ENCODE measurements around the gene VPS33B.
"Not testable (repeated sequence)": the region's sequence is repeated elsewhere in the genome, so short reads cannot be mapped to it uniquely, and the experiment has no call there.

Gene VPS33B

GRCh38 chr15:91022832-91023129 is 387 bp upstream of the VPS33B start:
- no peak for DNase-seq
- H3K27ac Mint-ChIP-seq: no peak overlapping the region
- TF ChIP-seq CTCF (IDR thresholded peaks at IDR 0.05): no peak
- H3K4me3 Mint-ChIP-seq: peak overlapping the region; percentile 98
- H3K4me1 Mint-ChIP-seq: peaks cover 46% of the 10 kb centered on the region
- no peaks in the 10 kb centered on the region for H3K9me3 Mint-ChIP-seq
- peaks cover 13% of the 10 kb centered on the region for H3K36me3 Mint-ChIP-seq (ENCODE audit: low read depth)
- H3K27me3 Mint-ChIP-seq (ENCODE audit: low read depth, poor library complexity): peaks cover 18% of the 10 kb centered on the region

- TF ChIP-seq CTCF (IDR thresholded peaks at IDR 0.05): no peak
- no peak overlapping the region for H3K27ac Mint-ChIP-seq
- H3K4me3 Mint-ChIP-seq: peak overlapping the region; percentile 98
- peaks cover 54% of the 10 kb centered on the region for H3K4me1 Mint-ChIP-seq
- peaks cover 25% of the 10 kb centered on the region for H3K36me3 Mint-ChIP-seq (ENCODE audit: low read depth)
- no peak for DNase-seq
- peaks cover 18% of the 10 kb centered on the region for H3K27me3 Mint-ChIP-seq (ENCODE audit: low read depth, poor library complexity)
- H3K9me3 Mint-ChIP-seq: peaks cover 3% of the 10 kb centered on the region
Measured at GRCh38 chr15:91021516-91022074, 799 bp downstream of the VPS33B start.

GRCh38 chr15:91018158-91018557 is 4.2 kb downstream of the VPS33B start:
- H3K27me3 Mint-ChIP-seq (ENCODE audit: low read depth, poor library complexity): no peaks in the 10 kb centered on the region
- H3K4me1 Mint-ChIP-seq: peaks cover 61% of the 10 kb centered on the region
- TF ChIP-seq CTCF (IDR thresholded peaks at IDR 0.05): no peak
- peaks cover 3% of the 10 kb centered on the region for H3K9me3 Mint-ChIP-seq
- peaks cover 44% of the 10 kb centered on the region for H3K36me3 Mint-ChIP-seq (ENCODE audit: low read depth)
- peak overlapping the region; percentile 77 for H3K27ac Mint-ChIP-seq
- DNase-seq: no peak
- peak overlapping the region; percentile 4 for H3K4me3 Mint-ChIP-seq

GRCh38 chr15:91017716-91018115 is 4.7 kb downstream of the VPS33B start:
- Mint-ChIP-seq H3K36me3 (ENCODE audit: low read depth) (peaks cover 44% of the 10 kb centered on the region), H3K4me1 (peaks cover 56% of the 10 kb centered on the region), H3K27ac (peak overlapping the region; percentile 77), H3K4me3 (peak overlapping the region; percentile 4), H3K9me3 (peaks cover 3% of the 10 kb centered on the region), H3K27me3 (ENCODE audit: low read depth, poor library complexity) (no peaks in the 10 kb centered on the region)
- no peak for TF ChIP-seq CTCF (IDR thresholded peaks at IDR 0.05)
- no peak for DNase-seq

DNA sequence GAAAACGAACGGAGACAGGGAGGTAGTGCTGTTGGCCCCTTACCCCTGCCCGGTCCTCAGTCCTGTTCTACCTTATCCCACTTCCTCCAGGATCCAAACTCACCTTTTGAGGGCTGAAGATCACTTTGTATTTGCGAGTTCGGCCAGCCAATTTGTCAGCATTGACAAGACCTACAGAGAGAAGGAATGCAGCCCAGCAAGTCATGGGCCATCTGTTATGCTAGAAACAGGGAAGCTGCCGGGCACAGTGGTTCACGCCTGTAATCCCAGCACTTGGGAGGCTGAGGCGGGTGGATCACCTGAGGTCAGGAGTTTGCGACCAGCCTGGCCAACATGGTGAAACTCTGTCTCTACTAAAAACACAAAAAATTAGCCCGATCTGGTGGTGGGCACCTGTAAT is 8.7 kb downstream of the VPS33B start:
- H3K4me3 Mint-ChIP-seq; H3K27me3 Mint-ChIP-seq (ENCODE audit: low read depth, poor library complexity); H3K27ac Mint-ChIP-seq; DNase-seq; H3K9me3 Mint-ChIP-seq: not testable (repeated sequence)
- Mint-ChIP-seq H3K4me1 (peaks cover 25% of the 10 kb centered on the region), H3K36me3 (ENCODE audit: low read depth) (peaks cover 60% of the 10 kb centered on the region)

DNA sequence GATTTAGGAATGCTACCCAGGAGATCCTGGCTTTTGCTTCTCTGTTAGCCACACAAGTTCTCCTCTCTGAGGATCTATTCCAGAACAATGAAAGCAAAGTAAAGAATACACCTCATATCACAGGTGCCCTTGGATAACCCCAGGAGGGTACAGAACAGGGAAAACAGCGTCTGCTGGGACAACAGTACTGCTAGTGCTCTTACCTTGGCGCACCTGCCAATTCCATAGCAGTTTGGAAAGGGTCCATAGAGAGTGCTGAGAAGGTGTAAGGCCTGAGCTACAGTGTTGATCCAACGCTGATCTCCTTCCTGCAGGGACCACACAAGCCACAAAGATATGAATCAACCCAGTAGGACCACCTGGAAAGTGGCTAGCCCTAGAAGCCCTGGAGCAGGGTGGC is 15.1 kb downstream of the VPS33B start:
- DNase-seq: no peak
- H3K9me3 Mint-ChIP-seq: no peaks in the 10 kb centered on the region
- H3K36me3 Mint-ChIP-seq (ENCODE audit: low read depth): peaks cover 60% of the 10 kb centered on the region
- H3K27me3 Mint-ChIP-seq (ENCODE audit: low read depth, poor library complexity): no peaks in the 10 kb centered on the region
- no peak overlapping the region for H3K27ac Mint-ChIP-seq
- H3K4me1 Mint-ChIP-seq: no peaks in the 10 kb centered on the region
- TF ChIP-seq CTCF (IDR thresholded peaks at IDR 0.05): no peak
- H3K4me3 Mint-ChIP-seq: no peak overlapping the region
